Esophagus (tissue), 2 donors: ENCODE results near the gene NAP1L4. TPM values are rescaled to one million over a fixed set of nuclear protein-coding genes. Genes with fewer than 3 reads are reported as not detected.

Source experiments
- H3K27ac ChIP-seq, 2 donors: one replicate each; pipeline ENCODE4 v1.5.1; 2013; ENCODE audit warnings: low read depth in 2 of 2, mild to moderate bottlenecking in 2 of 2, inconsistent platforms in 1 of 2, low read length in 1 of 2, moderate library complexity in 1 of 2
- H3K27me3 ChIP-seq, 2 donors: one replicate each; pipeline ENCODE4 v1.6.1; 2013; ENCODE audit warnings: low read length in 2 of 2, control low read depth in 1 of 2, mild to moderate bottlenecking in 1 of 2; ENCODE audit not compliant: insufficient read depth in 2 of 2, control insufficient read depth in 1 of 2
- H3K36me3 ChIP-seq, 2 donors: one replicate each; pipeline ENCODE4 v1.6.1; 2013; ENCODE audit warnings: low read length in 1 of 2; ENCODE audit not compliant: control insufficient read depth in 2 of 2, insufficient read depth in 2 of 2
- H3K4me1 ChIP-seq, 2 donors: one replicate each; pipeline ENCODE4 v1.6.1; 2013; ENCODE audit warnings: low read length in 1 of 2; ENCODE audit not compliant: control insufficient read depth in 2 of 2, insufficient read depth in 2 of 2
- H3K4me3 ChIP-seq, 2 donors: one replicate each; pipeline ENCODE4 v1.5.1; 2013; ENCODE audit warnings: low read length in 2 of 2, mild to moderate bottlenecking in 2 of 2, low read depth in 1 of 2, moderate library complexity in 1 of 2
- H3K9me3 ChIP-seq, 2 donors: one replicate each; pipeline ENCODE4 v1.6.1; 2013; ENCODE audit warnings: mild to moderate bottlenecking in 2 of 2, low read depth in 1 of 2, low read length in 1 of 2, moderate library complexity in 1 of 2; ENCODE audit not compliant: control insufficient read depth in 2 of 2, insufficient read depth in 1 of 2
- WGBS, 2 donors: extraction: QIAGEN DNeasy Blood & Tissue Kit; methylation state at CpG; one replicate each; pipeline ENCODE4 v1.1.7; 2013; 5-methylcytosine and 5-hydroxymethylcytosine counted together
- polyA plus RNA-seq, 2 donors: library from polyadenylated mRNA; stranded (reverse); fragments of 200-250 nt; gene quantifications; one replicate each; pipeline ENCODE4 v1.2.3, GENCODE V29; 2013
- donor health status: healthy with polysubstance abuse.
- donor health status: Bipolar disorder and iron deficiency.

Gene NAP1L4
- polyA plus RNA-seq, 2 donors = 66.0 to 68.6 TPM

- Histone ChIP-seq H3K36me3 (peaks cover 19 to 46% of the 10 kb centered on the region in 2 donors), H3K27ac (no peak overlapping the region), H3K9me3 (no peaks in the 10 kb centered on the region), H3K4me1 (no peaks in the 10 kb centered on the region), H3K4me3 (no peak overlapping the region), H3K27me3 (no peaks in the 10 kb centered on the region)
- 92 to 93% methylated on average over 6 of the region's 6 CpGs for WGBS, 2 donors
Measured at GRCh38 chr11:2954263-2954662, 37.9 kb downstream of the NAP1L4 start.

DNA sequence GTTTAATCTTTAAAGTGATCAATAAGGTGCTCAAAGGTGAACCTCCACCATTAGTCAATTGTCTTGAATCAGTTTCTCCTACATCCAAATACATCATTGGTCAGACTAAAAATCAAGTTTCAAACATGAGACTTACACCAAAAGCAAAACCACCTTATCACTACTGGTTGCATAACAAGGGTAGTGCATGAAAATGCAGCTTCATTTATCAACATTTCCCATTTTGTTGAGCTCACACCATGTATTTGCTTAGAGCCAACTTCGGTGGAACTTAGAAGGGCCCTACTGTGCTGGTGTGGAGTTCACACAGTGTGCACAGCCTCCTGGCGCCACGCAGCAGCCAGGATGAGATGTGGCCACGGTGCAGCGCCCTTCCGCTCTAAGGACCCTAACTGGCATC is 39.8 kb downstream of the NAP1L4 start:
- Histone ChIP-seq H3K9me3 (no peaks in the 10 kb centered on the region), H3K27ac (no peak overlapping the region), H3K4me3 (no peak overlapping the region), H3K36me3 (peaks cover 13 to 45% of the 10 kb centered on the region in 2 donors), H3K4me1 (no peaks in the 10 kb centered on the region), H3K27me3 (no peaks in the 10 kb centered on the region)
- WGBS, 2 donors = 68 to 70% methylated on average over 6 of the region's 6 CpGs

- Histone ChIP-seq H3K4me1 (no peaks in the 10 kb centered on the region), H3K9me3 (no peaks in the 10 kb centered on the region), H3K4me3 (no peak overlapping the region), H3K27me3 (no peaks in the 10 kb centered on the region), H3K27ac (no peak overlapping the region), H3K36me3 (peaks cover 11 to 46% of the 10 kb centered on the region in 2 donors)
- WGBS, 2 donors = 76% methylated on average over 9 of the region's 9 CpGs
Measured at GRCh38 chr11:2951231-2952110, 40.7 kb downstream of the NAP1L4 start.

DNA sequence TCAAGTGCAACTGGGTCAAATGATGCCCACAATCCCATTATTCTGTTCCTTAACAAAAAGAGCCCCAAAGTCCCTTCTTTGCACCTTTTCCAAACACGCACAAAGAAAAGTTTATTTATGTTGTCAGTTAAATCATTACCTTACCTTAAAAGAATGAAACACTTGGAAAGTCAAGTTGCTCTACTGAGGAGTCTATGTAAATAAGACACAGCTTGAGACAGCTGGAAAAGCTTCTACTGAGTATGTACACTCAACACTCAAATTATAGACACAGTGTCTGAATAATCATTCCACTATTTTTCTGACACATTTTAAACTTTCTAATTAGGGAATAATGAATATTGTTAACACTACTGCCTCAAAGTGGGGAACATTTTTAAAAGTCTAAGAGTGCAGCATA is 41.3 kb downstream of the NAP1L4 start:
- Histone ChIP-seq H3K4me1 (peaks cover 0 to 3% of the 10 kb centered on the region in 2 donors), H3K4me3 (no peak overlapping the region), H3K27ac (no peak overlapping the region), H3K27me3 (no peaks in the 10 kb centered on the region), H3K9me3 (no peaks in the 10 kb centered on the region), H3K36me3 (peaks cover 11 to 41% of the 10 kb centered on the region in 2 donors)
- WGBS, 2 donors = 73 to 77% methylated on average over 1 of the region's 1 CpG

DNA sequence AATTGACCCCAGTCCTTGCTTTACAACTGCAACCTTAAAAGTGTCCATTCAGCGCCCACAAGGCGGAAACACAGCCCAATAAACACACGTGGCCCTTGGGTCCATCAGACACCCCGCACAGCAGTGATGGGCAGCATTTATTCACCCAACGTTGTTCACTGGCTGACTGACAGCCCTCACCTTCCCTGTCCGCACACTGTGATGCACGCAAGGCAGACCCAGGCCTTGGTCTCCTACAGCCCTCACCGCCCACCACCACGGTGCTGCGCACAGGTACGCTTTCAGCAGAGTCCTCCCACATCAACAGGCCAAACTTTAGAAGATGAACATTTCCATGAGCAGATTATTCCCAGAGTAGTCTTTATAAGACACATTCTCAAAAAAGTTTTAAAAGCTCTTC is 42.2 kb downstream of the NAP1L4 start:
- 91 to 95% methylated on average over 11 of the region's 11 CpGs for WGBS, 2 donors
- H3K9me3 ChIP-seq = no peaks in the 10 kb centered on the region
- H3K27ac ChIP-seq = no peak overlapping the region
- H3K4me3 ChIP-seq = no peak overlapping the region
- peaks cover 11 to 41% of the 10 kb centered on the region in 2 donors for H3K36me3 ChIP-seq
- H3K27me3 ChIP-seq = no peaks in the 10 kb centered on the region
- H3K4me1 ChIP-seq = peaks cover 0 to 4% of the 10 kb centered on the region in 2 donors

- Histone ChIP-seq H3K4me1 (peaks cover 0 to 7% of the 10 kb centered on the region in 2 donors), H3K27me3 (no peaks in the 10 kb centered on the region), H3K27ac (no peak overlapping the region), H3K9me3 (no peaks in the 10 kb centered on the region), H3K4me3 (no peak overlapping the region), H3K36me3 (peaks cover 5 to 35% of the 10 kb centered on the region in 2 donors)
- WGBS, 2 donors = 91 to 92% methylated on average over 11 of the region's 11 CpGs
Measured at GRCh38 chr11:2947744-2948143, 44.4 kb downstream of the NAP1L4 start.

GRCh38 chr11:2945757-2946287 is 46.3 kb downstream of the NAP1L4 start:
- Histone ChIP-seq H3K27me3 (no peaks in the 10 kb centered on the region), H3K9me3 (no peaks in the 10 kb centered on the region), H3K36me3 (peaks cover 0 to 26% of the 10 kb centered on the region in 2 donors), H3K4me3 (no peak overlapping the region), H3K4me1 (peaks cover 3 to 12% of the 10 kb centered on the region in 2 donors), H3K27ac (peak overlapping the region in 1 of 2 donors; percentile 40)
- WGBS, 2 donors = 65 to 72% methylated on average over 8 of the region's 8 CpGs

DNA sequence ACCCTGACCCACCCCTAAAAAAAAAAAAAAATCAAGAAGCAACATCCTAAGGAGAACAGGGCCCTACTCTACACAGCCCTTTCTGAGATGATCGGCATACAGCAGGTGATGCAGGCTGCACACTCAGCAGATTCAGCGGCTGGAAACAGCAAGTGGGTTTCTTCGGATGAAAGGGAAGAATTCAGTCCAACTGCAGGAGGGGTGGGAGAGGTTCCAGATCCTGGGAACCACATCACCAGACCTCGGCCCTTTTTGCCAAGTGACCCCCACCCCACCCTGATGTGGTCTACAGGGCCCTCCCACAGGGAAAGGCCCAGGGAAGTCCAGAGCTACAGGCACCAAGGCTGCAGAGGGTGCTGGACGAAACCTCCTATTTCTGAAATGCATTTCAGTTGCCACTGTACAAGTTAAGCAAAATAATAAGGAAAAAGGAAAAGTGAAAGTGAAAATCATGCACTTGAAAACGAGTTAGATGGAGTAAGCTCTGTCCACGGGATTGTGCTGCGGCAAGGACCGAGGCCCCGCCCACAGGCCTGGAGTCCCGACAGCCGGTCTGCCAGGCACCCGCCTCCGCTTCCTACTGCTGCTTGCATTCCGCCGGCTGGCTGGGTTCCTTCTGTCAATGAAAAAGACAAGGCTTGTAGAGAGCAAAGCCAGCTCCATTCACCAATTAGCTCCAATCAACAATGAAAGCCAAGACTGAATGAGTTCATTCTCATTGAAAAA is 46.9 kb downstream of the NAP1L4 start:
- Histone ChIP-seq H3K4me1 (peaks cover 3 to 18% of the 10 kb centered on the region in 2 donors), H3K4me3 (no peak overlapping the region), H3K9me3 (no peaks in the 10 kb centered on the region), H3K27ac (peak overlapping the region; percentile 36 to 60), H3K27me3 (no peaks in the 10 kb centered on the region), H3K36me3 (peaks cover 0 to 26% of the 10 kb centered on the region in 2 donors)
- 19 to 25% methylated on average over 16 of the region's 16 CpGs for WGBS, 2 donors

DNA sequence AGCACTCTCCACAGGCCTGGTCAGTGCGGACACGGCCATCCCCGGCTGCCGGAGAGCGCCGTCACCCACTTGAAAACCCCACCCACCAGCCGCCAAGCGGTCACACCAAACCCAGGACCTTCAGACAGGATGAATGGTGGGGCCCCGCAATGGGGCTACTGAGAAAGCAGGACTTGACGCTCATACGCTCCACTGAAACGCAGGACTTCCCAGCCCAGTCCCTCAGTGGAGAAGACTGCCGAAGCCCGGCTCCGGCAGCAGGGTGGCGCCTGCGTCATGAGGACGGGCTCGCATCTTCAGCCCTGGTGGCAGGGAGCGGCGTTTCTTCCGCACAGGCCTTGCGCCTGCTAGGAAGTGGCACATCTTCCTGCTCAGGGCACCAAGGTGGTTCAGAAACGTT is 47.6 kb downstream of the NAP1L4 start:
- Histone ChIP-seq H3K4me1 (peaks cover 3 to 18% of the 10 kb centered on the region in 2 donors), H3K27me3 (no peaks in the 10 kb centered on the region), H3K9me3 (no peaks in the 10 kb centered on the region), H3K4me3 (no peak overlapping the region), H3K27ac (no peak overlapping the region), H3K36me3 (peaks cover 0 to 20% of the 10 kb centered on the region in 2 donors)
- 91% methylated on average over 24 of the region's 24 CpGs for WGBS, 2 donors
